PC-9 (cell line): ENCODE results near the gene LMO7. TPM values are rescaled to one million over a fixed set of nuclear protein-coding genes. Genes with fewer than 3 reads are reported as not detected.

Experiments
- BruUV-seq: library from RNA; stranded (reverse); fragments of 400-500 nt; replicated peaks from 2 replicates; lab custom pipeline; 2021; lab: Mats Ljungman, UMichigan
- CTCF ChIA-PET: fragments of 300-600 bp; sonication (Branson Sonifier 250); formaldehyde crosslinking; loops from one replicate; lab custom pipeline; 2022; ENCODE audit warnings: antibody characterized with exemption; lab: Charles Lee
- POLR2A ChIA-PET: fragments of 300-600 bp; sonication (Branson Sonifier 250); formaldehyde crosslinking; loops from one replicate; lab custom pipeline; 2022; ENCODE audit warnings: antibody characterized with exemption; ENCODE audit not compliant: unreplicated experiment; lab: Charles Lee
- DNase-seq, 2 experiments: peaks; one replicate each; pipeline versions ENCODE4 v3.0.0 to v3.0.0-alpha.2; 2015 to 2022; ENCODE audit warnings: mixed read lengths in 1 of 2
- H2AFZ ChIP-seq: fragments of 200-600 bp; sonication (generic); 2 replicates; pipeline ENCODE4 v1.8.1; 2017; ENCODE audit warnings: antibody characterized with exemption
- H3F3A ChIP-seq: fragments of 200-600 bp; sonication (generic); 2 replicates; pipeline ENCODE4 v1.8.1; 2017; ENCODE audit warnings: antibody characterized with exemption, mild to moderate bottlenecking, low read depth; ENCODE audit not compliant: insufficient read depth
- H3K27ac ChIP-seq: fragments of 200-600 bp; sonication (generic); 2 replicates; pipeline ENCODE4 v1.6.1; 2016; ENCODE audit warnings: mixed run types
- H3K27me3 ChIP-seq: fragments of 200-600 bp; sonication (generic); 2 replicates; pipeline ENCODE4 v1.6.1; 2016; ENCODE audit warnings: low read depth, mixed run types; ENCODE audit not compliant: insufficient read depth
- H3K36me3 ChIP-seq: fragments of 200-600 bp; sonication (generic); 2 replicates; pipeline ENCODE4 v1.6.1; 2016; ENCODE audit warnings: low read depth, mixed run types
- H3K4me1 ChIP-seq: fragments of 200-600 bp; sonication (generic); replicated peaks from 2 replicates; pipeline ENCODE4 v1.6.1; 2016; ENCODE audit warnings: mixed run types; ENCODE audit not compliant: insufficient read depth
- H3K4me2 ChIP-seq: fragments of 200-600 bp; sonication (generic); 2 replicates; pipeline ENCODE4 v1.6.1; 2017; ENCODE audit warnings: mixed run types
- H3K4me3 ChIP-seq: fragments of 200-600 bp; sonication (generic); 2 replicates; pipeline ENCODE4 v1.6.1; 2016; ENCODE audit warnings: mixed run types
- H3K79me2 ChIP-seq: fragments of 200-600 bp; sonication (generic); 2 replicates; pipeline ENCODE4 v1.6.1; 2017; ENCODE audit warnings: low read depth, mixed run types
- H3K9me2 ChIP-seq: fragments of 200-600 bp; sonication (generic); 2 replicates; pipeline ENCODE4 v1.8.1; 2017; ENCODE audit warnings: mild to moderate bottlenecking; ENCODE audit not compliant: insufficient read depth
- H3K9me3 ChIP-seq: fragments of 200-600 bp; sonication (generic); 2 replicates; pipeline ENCODE4 v1.8.1; 2016; ENCODE audit warnings: low read depth; ENCODE audit not compliant: insufficient read depth
- H4K20me1 ChIP-seq: fragments of 200-600 bp; sonication (generic); 2 replicates; pipeline ENCODE4 v1.8.1; 2017; ENCODE audit not compliant: insufficient read depth
- EZH2 ChIP-seq: fragments of 200-600 bp; sonication (generic); IDR thresholded peaks from 2 replicates; pipeline ENCODE4 v1.8.0; 2017; ENCODE audit warnings: antibody characterized with exemption, low read depth
- intact Hi-C: fragments of 100-400 bp; cut with micrococcal nuclease; formaldehyde crosslinking; loops from one replicate; pipeline ENCODE4 v1.10.0; 2022; ENCODE audit not compliant: unreplicated experiment
- total RNA-seq: library from RNA; stranded (reverse); gene quantifications from 2 replicates; pipeline ENCODE4 v1.2.3, GENCODE V29; 2021
- TF ChIP-seq, protein P1 (sequence below): fragments of 200-600 bp; sonication (generic); conservative IDR thresholded peaks from 2 replicates; pipeline ENCODE4 v1.6.1; 2017; ENCODE audit warnings: mixed run types, antibody characterized with exemption, mild to moderate bottlenecking, moderate library complexity

The LMO7 gene
- total RNA-seq, 1 experiment from 2014 or later = 93.0 TPM

- H3K9me3 ChIP-seq = no peaks in the 10 kb centered on the region
- 0 out of 2 replicates have a peak, but pooled peaks cover 4% of the 10 kb centered on the region for H3K4me1 ChIP-seq
- H3F3A ChIP-seq = no peaks in the 10 kb centered on the region
- TF ChIP-seq EZH2 = no peak
- TF ChIP-seq, protein P1, sequence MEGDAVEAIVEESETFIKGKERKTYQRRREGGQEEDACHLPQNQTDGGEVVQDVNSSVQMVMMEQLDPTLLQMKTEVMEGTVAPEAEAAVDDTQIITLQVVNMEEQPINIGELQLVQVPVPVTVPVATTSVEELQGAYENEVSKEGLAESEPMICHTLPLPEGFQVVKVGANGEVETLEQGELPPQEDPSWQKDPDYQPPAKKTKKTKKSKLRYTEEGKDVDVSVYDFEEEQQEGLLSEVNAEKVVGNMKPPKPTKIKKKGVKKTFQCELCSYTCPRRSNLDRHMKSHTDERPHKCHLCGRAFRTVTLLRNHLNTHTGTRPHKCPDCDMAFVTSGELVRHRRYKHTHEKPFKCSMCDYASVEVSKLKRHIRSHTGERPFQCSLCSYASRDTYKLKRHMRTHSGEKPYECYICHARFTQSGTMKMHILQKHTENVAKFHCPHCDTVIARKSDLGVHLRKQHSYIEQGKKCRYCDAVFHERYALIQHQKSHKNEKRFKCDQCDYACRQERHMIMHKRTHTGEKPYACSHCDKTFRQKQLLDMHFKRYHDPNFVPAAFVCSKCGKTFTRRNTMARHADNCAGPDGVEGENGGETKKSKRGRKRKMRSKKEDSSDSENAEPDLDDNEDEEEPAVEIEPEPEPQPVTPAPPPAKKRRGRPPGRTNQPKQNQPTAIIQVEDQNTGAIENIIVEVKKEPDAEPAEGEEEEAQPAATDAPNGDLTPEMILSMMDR = no peak
- no peak overlapping the region for H2AFZ ChIP-seq
- peaks cover 32% of the 10 kb centered on the region for H3K79me2 ChIP-seq
- H3K9me2 ChIP-seq = no peaks in the 10 kb centered on the region
- intact Hi-C loops = loop anchor here (1.0 to 2.0 kb wide), 4 partner anchors 16 to 83 kb away; no protein-coding TSS in a partner anchor
- H3K4me3 ChIP-seq = no peak overlapping the region
- ChIA-PET CTCF (no interaction called here), POLR2A (interaction anchor here (0.5 to 0.7 kb wide), 4 partner anchors 28 to 96 kb away, joined by 3 to 4 read pairs (median 4); no protein-coding TSS in a partner anchor)
- peak overlapping the region; percentile 10; the same call in 1 of the 2 replicates for H3K27ac ChIP-seq
- no peaks in the 10 kb centered on the region for H3K27me3 ChIP-seq
- no peak overlapping the region for H3K4me2 ChIP-seq
- BruUV-seq = no TSS peak
- peak; percentile 52 to 82 for DNase-seq
- H4K20me1 ChIP-seq = no peaks in the 10 kb centered on the region
- 0 out of 2 replicates have a peak, but pooled peaks cover 2% of the 10 kb centered on the region for H3K36me3 ChIP-seq
Observed at GRCh38 chr13:75788481-75788981, 152.4 kb downstream of the LMO7 start.

GRCh38 chr13:75789451-75790197 is 153.5 kb downstream of the LMO7 start:
- TF ChIP-seq, protein P1 = no peak
- no peak for TF ChIP-seq EZH2
- no peaks in the 10 kb centered on the region for H3K9me2 ChIP-seq
- H3K36me3 ChIP-seq = 0 out of 2 replicates have a peak, but pooled peaks cover 2% of the 10 kb centered on the region
- H3K4me2 ChIP-seq = no peak overlapping the region
- no TSS peak for BruUV-seq
- ChIA-PET CTCF (no interaction called here), POLR2A (interaction anchor here (0.6 to 1.0 kb wide), 2 partner anchors 85 to 94 kb away, joined by 4 to 5 read pairs; no protein-coding TSS in a partner anchor)
- H3K27ac ChIP-seq = no peak overlapping the region
- intact Hi-C loops = loop anchor here (2.0 kb wide), 1 partner anchor 65 kb away; no protein-coding TSS in a partner anchor
- no peak overlapping the region for H3K4me3 ChIP-seq
- H2AFZ ChIP-seq = no peak overlapping the region
- no peak for DNase-seq
- H3K9me3 ChIP-seq = no peaks in the 10 kb centered on the region
- no peaks in the 10 kb centered on the region for H3F3A ChIP-seq
- H3K27me3 ChIP-seq = no peaks in the 10 kb centered on the region
- 0 out of 2 replicates have a peak, but pooled peaks cover 4% of the 10 kb centered on the region for H3K4me1 ChIP-seq
- H4K20me1 ChIP-seq = no peaks in the 10 kb centered on the region
- peaks cover 43% of the 10 kb centered on the region for H3K79me2 ChIP-seq

DNA sequence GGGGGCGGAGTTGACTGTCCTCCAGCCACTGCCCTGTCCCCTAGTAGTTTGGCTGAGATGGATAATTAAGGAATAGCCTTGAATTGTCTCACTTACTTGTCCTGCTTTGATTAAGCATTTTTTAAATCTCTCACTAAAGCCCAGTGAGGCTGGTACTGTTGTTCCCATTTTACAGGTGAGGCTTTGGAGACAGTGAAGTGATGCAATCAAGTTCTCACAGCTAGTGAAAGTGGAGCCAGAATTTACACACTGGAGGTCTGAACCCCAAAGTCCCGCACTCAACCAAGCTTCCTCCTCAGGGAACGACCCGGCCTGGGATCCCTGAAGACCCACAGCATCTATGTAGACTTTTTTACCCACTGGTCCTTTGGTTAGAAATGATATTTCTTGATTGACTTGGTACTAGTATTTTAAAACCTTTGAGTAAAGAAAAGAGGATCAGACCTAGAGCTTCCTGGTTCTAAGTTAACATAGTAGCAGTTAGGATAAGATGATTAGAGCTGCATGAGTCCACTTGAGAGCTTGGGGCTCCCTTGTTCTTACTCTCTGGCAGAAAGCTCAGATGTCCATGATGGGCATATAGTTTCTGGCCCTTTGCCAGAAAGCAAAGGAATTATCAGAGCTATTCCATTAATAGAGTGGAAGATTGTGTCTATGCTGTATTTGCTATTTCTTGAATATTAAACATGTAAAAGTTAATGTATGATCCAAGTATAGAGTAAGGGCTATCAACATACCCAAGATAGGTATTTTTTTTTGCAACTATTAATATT is 154.3 kb downstream of the LMO7 start:
- H3K4me1 ChIP-seq = 0 out of 2 replicates have a peak, but pooled peaks cover 4% of the 10 kb centered on the region
- no peak overlapping the region for H3K27ac ChIP-seq
- H3K9me2 ChIP-seq = no peaks in the 10 kb centered on the region
- no peaks in the 10 kb centered on the region for H4K20me1 ChIP-seq
- no peak for DNase-seq
- ChIA-PET CTCF (no interaction called here), POLR2A (interaction anchor here (0.6 to 1.0 kb wide), 3 partner anchors 16 to 95 kb away, joined by 4 to 5 read pairs (median 5); no protein-coding TSS in a partner anchor)
- peaks cover 41% of the 10 kb centered on the region for H3K79me2 ChIP-seq
- no peak overlapping the region for H3K4me3 ChIP-seq
- H2AFZ ChIP-seq = no peak overlapping the region
- no peaks in the 10 kb centered on the region for H3F3A ChIP-seq
- TF ChIP-seq, protein P1 = no peak
- TF ChIP-seq EZH2 = no peak
- 0 out of 2 replicates have a peak, but pooled peaks cover 2% of the 10 kb centered on the region for H3K36me3 ChIP-seq
- no peak overlapping the region for H3K4me2 ChIP-seq
- BruUV-seq = no TSS peak
- intact Hi-C loops = no loop called here
- H3K27me3 ChIP-seq = no peaks in the 10 kb centered on the region
- H3K9me3 ChIP-seq = no peaks in the 10 kb centered on the region
